GM12878 (cell line): ENCODE results near the gene TAF6. TPM values are rescaled to one million over a fixed set of nuclear protein-coding genes. Genes with fewer than 3 reads are reported as not detected.

Experiments used
- ATAC-seq: fragments of 200-7000 bp; cut with Tn5 transposase; 3 replicates; pipeline ENCODE4 v1.9.1; 2020; ENCODE audit warnings: mild to moderate bottlenecking, moderate library complexity
- BruUV-seq: library from RNA; stranded (reverse); fragments of 400-500 nt; replicated peaks from 2 replicates; lab custom pipeline; 2021; lab: Mats Ljungman, UMichigan
- CTCF ChIA-PET: fragments of 300-600 bp; sonication (Branson Sonifier 250); formaldehyde crosslinking; extraction: SDS; loops from one replicate; lab custom pipeline; 2021; ENCODE audit warnings: inconsistent platforms; lab: Yijun Ruan, JAX
- POLR2A ChIA-PET: fragments of 350-600 bp; formaldehyde crosslinking; extraction: SDS; loops from one replicate; lab custom pipeline; 2021; ENCODE audit warnings: inconsistent platforms; lab: Charles Lee
- RAD21 ChIA-PET: fragments of 300-600 bp; sonication (Branson Sonifier 250); formaldehyde crosslinking; loops from one replicate; lab custom pipeline; 2023; ENCODE audit warnings: antibody characterized with exemption; ENCODE audit not compliant: unreplicated experiment; lab: Charles Lee
- SMC1A ChIA-PET: fragments of 300-600 bp; sonication (Branson Sonifier 250); formaldehyde crosslinking; loops from one replicate; lab custom pipeline; 2023; ENCODE audit not compliant: unreplicated experiment, uncharacterized antibody; lab: Charles Lee
- DNase-seq: peaks from one replicate; pipeline ENCODE4 v3.0.0-alpha.2; 2011; ENCODE audit warnings: low read depth, low spot score
- FAIRE-seq: peaks from 3 replicates; lab custom pipeline; 2011; peaks lifted over from hg19 to GRCh38; lab: Jason Lieb, UNC
- H2AFZ ChIP-seq: 2 replicates; pipeline ENCODE4 v1.6.0; 2011; ENCODE audit warnings: low read depth, low read length, control low read depth; ENCODE audit not compliant: control insufficient read depth
- H3K27ac ChIP-seq: 2 replicates; pipeline ENCODE4 v1.5.1; 2011; ENCODE audit warnings: control low read depth; ENCODE audit not compliant: control insufficient read depth, insufficient read depth
- H3K27me3 ChIP-seq, 2 experiments: replicated peaks in 1 of 2; 2 replicates each; pipeline versions ENCODE4 v1.6.0 to v1.6.1; 2011; ENCODE audit warnings: low read length in 1 of 2; ENCODE audit not compliant: control insufficient read depth in 2 of 2, insufficient read depth in 2 of 2
- H3K36me3 ChIP-seq, 2 experiments: 2 replicates each; pipeline ENCODE4 v1.5.1; 2011; ENCODE audit warnings: low read length in 1 of 2; ENCODE audit not compliant: control insufficient read depth in 2 of 2, insufficient read depth in 2 of 2
- H3K4me1 ChIP-seq: 2 replicates; pipeline ENCODE4 v1.6.1; 2011; ENCODE audit warnings: mild to moderate bottlenecking, low read length, moderate library complexity, mixed read lengths; ENCODE audit not compliant: control insufficient read depth, insufficient read depth
- H3K4me2 ChIP-seq: 2 replicates; pipeline ENCODE4 v1.6.0; 2011; ENCODE audit warnings: control low read depth; ENCODE audit not compliant: control insufficient read depth, insufficient read depth
- H3K4me3 ChIP-seq: fragments of 200-600 bp; sonication (generic); 2 replicates; pipeline ENCODE4 v1.5.1; 2016
- H3K79me2 ChIP-seq: 2 replicates; pipeline ENCODE4 v1.6.0; 2011; ENCODE audit warnings: low read length; ENCODE audit not compliant: control insufficient read depth, insufficient read depth
- H3K9ac ChIP-seq: 2 replicates; pipeline ENCODE4 v1.8.0; 2011; ENCODE audit warnings: low read length, control low read depth, mixed read lengths; ENCODE audit not compliant: control insufficient read depth, insufficient read depth
- H3K9me3 ChIP-seq: replicated peaks from 3 replicates; pipeline ENCODE4 v1.5.1; 2011; ENCODE audit warnings: mild to moderate bottlenecking, low read length; ENCODE audit not compliant: control insufficient read depth, insufficient read depth
- H4K20me1 ChIP-seq: 2 replicates; pipeline ENCODE4 v1.6.0; 2011; ENCODE audit not compliant: control insufficient read depth, insufficient read depth
- KLF5 ChIP-seq: fragments of 450-650 bp; IDR thresholded peaks from 2 replicates; pipeline ENCODE4 v1.6.1; 2014; ENCODE audit warnings: mild to moderate bottlenecking; ENCODE audit not compliant: partially characterized antibody
- RELA ChIP-seq: fragments of 450-650 bp; IDR thresholded peaks from 2 replicates; pipeline ENCODE4 v1.8.0; 2014; ENCODE audit warnings: borderline replicate concordance; ENCODE audit not compliant: partially characterized antibody
- WGBS: methylation state at CpG from one replicate; pipeline ENCODE4 v1.1.6; 2016; ENCODE audit warnings: low lambda C conversion rate; ENCODE audit not compliant: insufficient replicate concordance, insufficient coverage; ENCODE audit errors: missing lambda C conversion rate; 5-methylcytosine and 5-hydroxymethylcytosine counted together
- in situ Hi-C: fragments of 300-500 bp; cut with MboI; formaldehyde crosslinking; loops from 9 replicates; pipeline ENCODE4 v1.14.3; 2018; ENCODE audit warnings: mixed read lengths
- intact Hi-C: fragments of 100-400 bp; cut with micrococcal nuclease; formaldehyde crosslinking; loops from one replicate; pipeline ENCODE4 v1.14.2; 2022; ENCODE audit not compliant: unreplicated experiment
- polyA plus RNA-seq, 11 experiments: library from polyadenylated mRNA; depleted of rRNA in 4 of 11; unstranded in 6 of 11; stranded (reverse) in 5 of 11; fragments of >200 nt; fragmentation: Nextera tagmentation in 4 of 11; fragmentation: Illumina TruSeq in 1 of 11; extraction: Ambion mirVana in 4 of 11; extraction: Trizol in 1 of 11; gene quantifications; 1 replicate in 1 of 11; 2 replicates in 10 of 11; pipeline versions ENCODE4 v1.2.1 to v1.2.3, GENCODE V29; 2011 to 2016; ENCODE audit warnings: inconsistent platforms in 2 of 11, missing spikeins in 2 of 11, low read depth in 1 of 11
- total RNA-seq, 4 experiments: library from RNA; depleted of rRNA in 3 of 4; stranded (reverse); fragments of >200 nt in 3 of 4; fragmentation: Illumina TruSeq in 1 of 4; extraction: Trizol in 1 of 4; gene quantifications; 2 replicates each; pipeline versions ENCODE4 v1.2.1 to v1.2.3, GENCODE V29; 2013 to 2021
- TF ChIP-seq, protein P1 (sequence below): fragments of 450-650 bp; formaldehyde crosslinking; IDR thresholded peaks from 2 replicates; pipeline ENCODE4 v1.5.0; 2022; ENCODE audit warnings: mild to moderate bottlenecking, missing genetic modification characterization
- TF ChIP-seq, protein P2 (sequence below): fragments of 450-650 bp; IDR thresholded peaks from 2 replicates; pipeline ENCODE4 v1.6.1; 2016; ENCODE audit warnings: mild to moderate bottlenecking

Gene TAF6
- total and polyA plus RNA-seq, 10 of the 15 experiments (the other 5 are each of a cell fraction or from before 2014, with no cell fraction given), result 0.27 to 42.6 (median 17.0) TPM

GRCh38 chr7:100088095-100088620 lies 31.0 kb downstream of the TAF6 start:
- ATAC-seq (peak; percentile 9), FAIRE-seq (no peak), DNase-seq (no peak)
- Histone ChIP-seq H3K79me2 (peaks cover 10% of the 10 kb centered on the region), H2AFZ (peak overlapping the region; percentile 91), H4K20me1 (no peaks in the 10 kb centered on the region), H3K9ac (peak overlapping the region; percentile 90), H3K27ac (peak overlapping the region; percentile 84), H3K36me3 (peaks cover 8 to 24% of the 10 kb centered on the region in 2 experiments), H3K27me3 (no peaks in the 10 kb centered on the region), H3K9me3 (no peaks in the 10 kb centered on the region), H3K4me1 (peaks cover 6% of the 10 kb centered on the region), H3K4me3 (peak overlapping the region; percentile 92), H3K4me2 (peak overlapping the region; percentile 100)
- ChIA-PET CTCF (interaction anchor here (0.8 to 1.1 kb wide), 5 partner anchors 14 to 175 kb away, joined by 3 to 4 read pairs (median 3); partner anchors contain the start of genes AP4M1, MCM7 and ZSCAN21), SMC1A (interaction anchor here (0.7 kb wide), 1 partner anchor 14 kb away, joined by 3 read pairs; the partner anchor contains the start of gene AP4M1), POLR2A (interaction anchor here (0.5 to 3.9 kb wide), 7 partner anchors 13 to 1054 kb away, joined by 3 to 39 read pairs (median 5); partner anchors contain the start of genes AP4M1, MBLAC1 and MCM7), RAD21 (interaction anchor here (1.0 kb wide), 1 partner anchor 13 kb away, joined by 7 read pairs; the partner anchor contains the start of genes AP4M1 and MCM7)
- no peak for TF ChIP-seq RELA
- TF ChIP-seq, protein P1, sequence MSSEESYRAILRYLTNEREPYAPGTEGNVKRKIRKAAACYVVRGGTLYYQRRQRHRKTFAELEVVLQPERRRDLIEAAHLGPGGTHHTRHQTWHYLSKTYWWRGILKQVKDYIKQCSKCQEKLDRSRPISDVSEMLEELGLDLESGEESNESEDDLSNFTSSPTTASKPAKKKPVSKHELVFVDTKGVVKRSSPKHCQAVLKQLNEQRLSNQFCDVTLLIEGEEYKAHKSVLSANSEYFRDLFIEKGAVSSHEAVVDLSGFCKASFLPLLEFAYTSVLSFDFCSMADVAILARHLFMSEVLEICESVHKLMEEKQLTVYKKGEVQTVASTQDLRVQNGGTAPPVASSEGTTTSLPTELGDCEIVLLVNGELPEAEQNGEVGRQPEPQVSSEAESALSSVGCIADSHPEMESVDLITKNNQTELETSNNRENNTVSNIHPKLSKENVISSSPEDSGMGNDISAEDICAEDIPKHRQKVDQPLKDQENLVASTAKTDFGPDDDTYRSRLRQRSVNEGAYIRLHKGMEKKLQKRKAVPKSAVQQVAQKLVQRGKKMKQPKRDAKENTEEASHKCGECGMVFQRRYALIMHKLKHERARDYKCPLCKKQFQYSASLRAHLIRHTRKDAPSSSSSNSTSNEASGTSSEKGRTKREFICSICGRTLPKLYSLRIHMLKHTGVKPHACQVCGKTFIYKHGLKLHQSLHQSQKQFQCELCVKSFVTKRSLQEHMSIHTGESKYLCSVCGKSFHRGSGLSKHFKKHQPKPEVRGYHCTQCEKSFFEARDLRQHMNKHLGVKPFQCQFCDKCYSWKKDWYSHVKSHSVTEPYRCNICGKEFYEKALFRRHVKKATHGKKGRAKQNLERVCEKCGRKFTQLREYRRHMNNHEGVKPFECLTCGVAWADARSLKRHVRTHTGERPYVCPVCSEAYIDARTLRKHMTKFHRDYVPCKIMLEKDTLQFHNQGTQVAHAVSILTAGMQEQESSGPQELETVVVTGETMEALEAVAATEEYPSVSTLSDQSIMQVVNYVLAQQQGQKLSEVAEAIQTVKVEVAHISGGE (CRISPR knock-in tag), result no peak
- TF ChIP-seq KLF5, result no peak
- TF ChIP-seq, protein P2, sequence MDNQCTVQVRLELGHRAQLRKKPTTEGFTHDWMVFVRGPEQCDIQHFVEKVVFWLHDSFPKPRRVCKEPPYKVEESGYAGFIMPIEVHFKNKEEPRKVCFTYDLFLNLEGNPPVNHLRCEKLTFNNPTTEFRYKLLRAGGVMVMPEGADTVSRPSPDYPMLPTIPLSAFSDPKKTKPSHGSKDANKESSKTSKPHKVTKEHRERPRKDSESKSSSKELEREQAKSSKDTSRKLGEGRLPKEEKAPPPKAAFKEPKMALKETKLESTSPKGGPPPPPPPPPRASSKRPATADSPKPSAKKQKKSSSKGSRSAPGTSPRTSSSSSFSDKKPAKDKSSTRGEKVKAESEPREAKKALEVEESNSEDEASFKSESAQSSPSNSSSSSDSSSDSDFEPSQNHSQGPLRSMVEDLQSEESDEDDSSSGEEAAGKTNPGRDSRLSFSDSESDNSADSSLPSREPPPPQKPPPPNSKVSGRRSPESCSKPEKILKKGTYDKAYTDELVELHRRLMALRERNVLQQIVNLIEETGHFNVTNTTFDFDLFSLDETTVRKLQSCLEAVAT, result peak; percentile 69
- no TSS peak for BruUV-seq
- intact Hi-C loops (loop anchor here (10.0 kb wide), 1 partner anchor 173 kb away; the partner anchor contains the start of gene TRIM4), in situ Hi-C loops (no loop called here)
- WGBS, result 68% methylated on average over 11 of the region's 11 CpGs
